Neural cell (in vitro differentiated cells): ENCODE results near the gene TRPV3. TPM values are rescaled to one million over a fixed set of nuclear protein-coding genes. Genes with fewer than 3 reads are reported as not detected.
"Not testable (repeated sequence)": the region's sequence is repeated elsewhere in the genome, so short reads cannot be mapped to it uniquely, and the experiment has no call there.

Experiments
- H2AFZ ChIP-seq: fragments of 200-600, 300-800 bp; sonication (generic), shearing (Covaris generic); 2 replicates; pipeline ENCODE4 v1.6.0; 2014; ENCODE audit warnings: low read depth, mild to moderate bottlenecking, antibody characterized with exemption, low read length, moderate library complexity
- H3F3A ChIP-seq: fragments of 200-600 bp; shearing (Covaris generic); 2 replicates; pipeline ENCODE4 v1.6.1; 2016; ENCODE audit warnings: mild to moderate bottlenecking, moderate library complexity, mixed read lengths, antibody characterized with exemption, low read length; ENCODE audit not compliant: insufficient read depth, poor library complexity, severe bottlenecking
- H3K27ac ChIP-seq: fragments of 200-600, 300-800 bp; sonication (generic), shearing (Covaris generic); 2 replicates; pipeline ENCODE4 v1.5.1; 2014; ENCODE audit warnings: mild to moderate bottlenecking, low read length, moderate library complexity
- H3K27me3 ChIP-seq: fragments of 300-800, 200-600 bp; sonication (generic), shearing (Covaris generic); 2 replicates; pipeline ENCODE4 v1.6.0; 2014; ENCODE audit warnings: mild to moderate bottlenecking, low read depth, low read length, moderate library complexity; ENCODE audit not compliant: insufficient read depth
- H3K36me3 ChIP-seq: fragments of 300-800, 200-600 bp; sonication (generic), shearing (Covaris generic); 2 replicates; pipeline ENCODE4 v1.5.1; 2014; ENCODE audit warnings: mild to moderate bottlenecking, antibody characterized with exemption, low read length, moderate library complexity; ENCODE audit not compliant: insufficient read depth
- H3K4me2 ChIP-seq: fragments of 300-800, 200-600 bp; sonication (generic), shearing (Covaris generic); 2 replicates; pipeline ENCODE4 v1.6.0; 2014; ENCODE audit warnings: mild to moderate bottlenecking, low read length
- H3K4me3 ChIP-seq: fragments of 300-800, 200-600 bp; sonication (generic), shearing (Covaris generic); 2 replicates; pipeline ENCODE4 v1.5.1; 2014; ENCODE audit warnings: mild to moderate bottlenecking, low read length, moderate library complexity
- H3K79me2 ChIP-seq: fragments of 200-600 bp; shearing (Covaris generic); replicated peaks from 2 replicates; pipeline ENCODE4 v1.6.0; 2014; ENCODE audit warnings: mild to moderate bottlenecking, low read length, moderate library complexity; ENCODE audit not compliant: insufficient read depth
- H3K9ac ChIP-seq: fragments of 300-800, 200-600 bp; sonication (generic), shearing (Covaris generic); 2 replicates; pipeline ENCODE4 v1.6.1; 2016; ENCODE audit warnings: mild to moderate bottlenecking, low read length, mixed read lengths
- H3K9me2 ChIP-seq: fragments of 200-600 bp; shearing (Covaris generic); 2 replicates; pipeline ENCODE4 v1.6.1; 2016; ENCODE audit warnings: mild to moderate bottlenecking, low read length, mixed read lengths; ENCODE audit not compliant: insufficient read depth
- H3K9me3 ChIP-seq: fragments of 200-600, 300-800 bp; sonication (generic), shearing (Covaris generic); 2 replicates; pipeline ENCODE4 v1.6.1; 2016; ENCODE audit warnings: mild to moderate bottlenecking, mixed run types, low read length, moderate library complexity, mixed read lengths
- H4K20me1 ChIP-seq: fragments of 200-600 bp; shearing (Covaris generic); 2 replicates; pipeline ENCODE4 v1.6.1; 2016; ENCODE audit warnings: mild to moderate bottlenecking, mixed run types; ENCODE audit not compliant: insufficient read depth
- CTCF ChIP-seq: fragments of 450-650 bp; IDR thresholded peaks from 2 replicates; pipeline ENCODE4 v1.5.1; 2014; ENCODE audit warnings: antibody characterized with exemption, mild to moderate bottlenecking, moderate library complexity; ENCODE audit not compliant: poor library complexity, severe bottlenecking
- EP300 ChIP-seq: fragments of 450-650 bp; conservative IDR thresholded peaks from 2 replicates; pipeline ENCODE4 v1.6.1; 2014; ENCODE audit warnings: antibody characterized with exemption, mild to moderate bottlenecking, moderate library complexity; ENCODE audit not compliant: poor library complexity, severe bottlenecking
- EZH2 ChIP-seq: fragments of 200-600, 300-800 bp; shearing (Covaris generic), sonication (generic); IDR thresholded peaks from 2 replicates; pipeline ENCODE4 v1.6.1; 2014; ENCODE audit warnings: antibody characterized with exemption, low read length, borderline replicate concordance, mild to moderate bottlenecking; ENCODE audit not compliant: insufficient read depth, poor library complexity, severe bottlenecking
- MXI1 ChIP-seq: fragments of 450-650 bp; conservative IDR thresholded peaks from 2 replicates; pipeline ENCODE4 v1.6.1; 2014; ENCODE audit warnings: antibody characterized with exemption, mild to moderate bottlenecking; ENCODE audit not compliant: poor library complexity, severe bottlenecking
- POLR2AphosphoS5 ChIP-seq: IDR thresholded peaks from 2 replicates; pipeline ENCODE4 v1.6.1; 2012
- RAD21 ChIP-seq: fragments of 450-650 bp; conservative IDR thresholded peaks from 2 replicates; pipeline ENCODE4 v1.6.1; 2014; ENCODE audit warnings: antibody characterized with exemption, mild to moderate bottlenecking, moderate library complexity
- REST ChIP-seq: IDR thresholded peaks from 2 replicates; pipeline ENCODE4 v1.6.1; 2012; ENCODE audit warnings: borderline replicate concordance
- SMC3 ChIP-seq: fragments of 450-650 bp; conservative IDR thresholded peaks from 2 replicates; pipeline ENCODE4 v1.6.1; 2014; ENCODE audit warnings: antibody characterized with exemption, mild to moderate bottlenecking, moderate library complexity; ENCODE audit not compliant: poor library complexity
- TAF1 ChIP-seq: IDR thresholded peaks from 2 replicates; pipeline ENCODE4 v1.6.1; 2012; ENCODE audit warnings: low read depth
- polyA plus RNA-seq: library from polyadenylated mRNA; depleted of rRNA; stranded (reverse); fragments of >200 nt; gene quantifications from 2 replicates; pipeline ENCODE4 v1.2.3, GENCODE V29; 2014

Gene TRPV3
- polyA plus RNA-seq, 1 donor from 2014 or later: 0.19 TPM

GRCh38 chr17:3565143-3565542 lies 7.5 kb upstream of the TRPV3 start:
- TF ChIP-seq REST (no peak), TAF1 (no peak), MXI1 (no peak), POLR2AphosphoS5 (no peak)

GRCh38 chr17:3564241-3564640 lies 6.6 kb upstream of the TRPV3 start:
- not testable (repeated sequence) for H2AFZ ChIP-seq, H3K27me3 ChIP-seq, H3K36me3 ChIP-seq, H3K4me3 ChIP-seq, H3K9ac ChIP-seq, H3K79me2 ChIP-seq, H3K9me2 ChIP-seq, H3F3A ChIP-seq, H3K4me2 ChIP-seq, H4K20me1 ChIP-seq, H3K27ac ChIP-seq, H3K9me3 ChIP-seq

More at GRCh38 chr17:3565143-3565542, 7.5 kb upstream of the TRPV3 start:
- Histone ChIP-seq H3K79me2 (no peaks in the 10 kb centered on the region), H3K27ac (no peak overlapping the region), H4K20me1 (no peaks in the 10 kb centered on the region), H3K4me2 (no peak overlapping the region), H3K9ac (no peak overlapping the region), H3K27me3 (no peaks in the 10 kb centered on the region), H3K9me2 (no peaks in the 10 kb centered on the region), H3K4me3 (no peak overlapping the region), H3K36me3 (no peaks in the 10 kb centered on the region), H2AFZ (no peak overlapping the region), H3F3A (no peaks in the 10 kb centered on the region), H3K9me3 (no peaks in the 10 kb centered on the region)

DNA sequence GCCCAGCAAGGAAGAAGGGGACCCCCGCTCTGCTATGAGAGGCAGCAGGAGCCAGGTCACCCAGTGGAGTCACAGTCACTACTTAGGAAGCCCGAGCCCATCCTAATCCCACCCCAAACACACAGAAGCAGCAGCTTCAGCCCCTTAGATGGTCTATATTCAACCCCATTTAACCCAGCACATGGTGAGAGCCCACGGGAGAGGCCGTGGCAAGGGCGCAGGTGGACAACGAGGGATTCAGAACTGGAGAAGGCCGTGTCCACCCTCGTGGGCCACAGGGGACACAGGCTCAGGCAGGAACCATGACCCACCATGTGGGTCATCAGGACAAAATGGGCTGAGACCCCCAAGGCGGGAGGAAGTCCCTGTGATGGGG lies 1.6 kb upstream of the TRPV3 start:
- Histone ChIP-seq H3K27me3 (no peaks in the 10 kb centered on the region), H3K4me2 (no peak overlapping the region), H3K9ac (no peak overlapping the region), H3F3A (no peaks in the 10 kb centered on the region), H3K79me2 (no peaks in the 10 kb centered on the region), H4K20me1 (no peaks in the 10 kb centered on the region), H3K9me3 (no peaks in the 10 kb centered on the region), H3K4me3 (no peak overlapping the region), H2AFZ (no peak overlapping the region), H3K36me3 (no peaks in the 10 kb centered on the region), H3K27ac (no peak overlapping the region), H3K9me2 (no peaks in the 10 kb centered on the region)
- TF ChIP-seq MXI1 (no peak), CTCF (no peak), TAF1 (no peak), EZH2 (no peak), RAD21 (no peak), REST (no peak), SMC3 (no peak), POLR2AphosphoS5 (no peak), EP300 (no peak)
